Gastrocnemius medialis (tissue), 4 donors: ENCODE data around the gene ARL5A. TPM values are rescaled to one million over a fixed set of nuclear protein-coding genes. Genes with fewer than 3 reads are reported as not detected.
"Not testable (repeated sequence)": the region's sequence is repeated elsewhere in the genome, so short reads cannot be mapped to it uniquely, and the experiment has no call there.

ENCODE experiments used
- ATAC-seq, 2 donors: fragments of 150-250 bp; one replicate each; pipeline ENCODE4 v1.9.1; 2016
- DNase-seq, 2 donors: peaks; one replicate each; pipeline ENCODE4 v3.0.0-alpha.2; 2019
- H3K27ac ChIP-seq, 4 donors: fragments of 200-600 bp; sonication (generic); 1 replicate in 1 of 4; 2 replicates in 3 of 4; pipeline ENCODE4 v1.5.1; 2016 to 2018; ENCODE audit warnings: mild to moderate bottlenecking in 2 of 4, moderate library complexity in 1 of 4
- H3K27me3 ChIP-seq, 3 donors: fragments of 200-600 bp; sonication (generic) in 2 of 3; 1 replicate in 1 of 3; 2 replicates in 2 of 3; pipeline versions ENCODE4 v1.5.1 to v1.6.0; 2016 to 2019; ENCODE audit warnings: mild to moderate bottlenecking in 1 of 3, moderate library complexity in 1 of 3
- H3K36me3 ChIP-seq, 2 donors: fragments of 200-600 bp; sonication (generic) in 1 of 2; one replicate each; pipeline ENCODE4 v1.5.1; 2017 to 2018
- H3K4me1 ChIP-seq, 2 donors: fragments of 200-600 bp; sonication (generic) in 1 of 2; one replicate each; pipeline ENCODE4 v1.5.1; 2016 to 2017; ENCODE audit warnings: mild to moderate bottlenecking in 2 of 2
- H3K4me3 ChIP-seq, 4 donors: fragments of 200-600 bp; sonication (generic) in 3 of 4; 1 replicate in 1 of 4; 2 replicates in 3 of 4; pipeline ENCODE4 v1.5.1; 2016 to 2019; ENCODE audit warnings: mild to moderate bottlenecking in 2 of 4
- H3K9me3 ChIP-seq, 3 donors: fragments of 200-600 bp; sonication (generic) in 2 of 3; 1 replicate in 1 of 3; 2 replicates in 2 of 3; pipeline ENCODE4 v1.5.1; 2016 to 2019
- CTCF ChIP-seq, 5 experiments: fragments of 450-650 bp in 3 of 5; fragments of 200-600 bp in 2 of 5; sonication (generic) in 2 of 5; IDR thresholded peaks in 4 of 5; conservative IDR thresholded peaks in 1 of 5; 1 replicate in 4 of 5; 2 replicates in 1 of 5; pipeline ENCODE4 v1.5.1; 2016 to 2019; ENCODE audit warnings: antibody characterized with exemption in 5 of 5, mild to moderate bottlenecking in 3 of 5, moderate library complexity in 3 of 5
- POLR2A ChIP-seq, 2 donors: fragments of 450-650 bp; IDR thresholded peaks; one replicate each; pipeline ENCODE4 v1.6.1; 2017; ENCODE audit warnings: antibody characterized with exemption in 2 of 2, mild to moderate bottlenecking in 2 of 2, moderate library complexity in 2 of 2
- in situ Hi-C, 4 donors: fragments of 200-750 bp; cut with MboI; loops; one replicate each; pipeline versions ENCODE4 v1.15.0 to v1.8.0; 2017; ENCODE audit warnings: low sequenced_read_pairs in 4 of 4
- intact Hi-C: fragments of 100-400 bp; cut with DNase I; formaldehyde crosslinking; loops from one replicate; pipeline ENCODE4 v1.15.1; 2023; ENCODE audit warnings: low total_unique reads
- total RNA-seq, 4 donors: library from RNA; depleted of rRNA; stranded (reverse); fragments of >200 nt; gene quantifications; one replicate each; pipeline versions ENCODE4 v1.1.0 to v1.2.3, GENCODE V29; 2016

The ARL5A gene
- 10 to 100 TPM; 45.0 to 81.7 (median 60.6) TPM for total RNA-seq

GRCh38 chr2:151828143-151828889 is at the start of gene ARL5A:
TSS of gene ARL5A (minus strand) at chr2:151828421. CDS start at chr2:151828176, 245 bp downstream.
- H3K4me3 ChIP-seq = peak within 1 kb of the TSS; percentile 87 to 94 (median 90)
- peak; percentile 88 for ATAC-seq
- peak in 1 of 5 experiments; percentile 5 for TF ChIP-seq CTCF (IDR thresholded peaks at IDR 0.05 in 4 of 5, conservative IDR thresholded peaks at IDR 0.05 in 1 of 5)
- peak; percentile 92 to 96 for TF ChIP-seq POLR2A (IDR thresholded peaks at IDR 0.05)
- H3K36me3 ChIP-seq = no peaks in the 10 kb centered on the region
- peak; percentile 93 to 95 for DNase-seq
- no peaks in the 10 kb centered on the region for H3K27me3 ChIP-seq
- intact Hi-C loops (loop anchor here (2.0 to 5.0 kb wide), 5 partner anchors 94 to 889 kb away; partner anchors contain the start of genes ARL6IP6, NEB and PRPF40A), in situ Hi-C loops (loop anchor here in 2 of 4 donors (25.0 kb wide), 2 partner anchors 184 to 884 kb away; partner anchors contain the start of genes ARL6IP6 (in 1 of the 2) and PRPF40A (in 1 of the 2))
- H3K9me3 ChIP-seq = no peaks in the 10 kb centered on the region
- peaks cover 46 to 49% of the 10 kb centered on the region in 2 donors for H3K4me1 ChIP-seq
- H3K27ac ChIP-seq = peak within 1 kb of the TSS; percentile 90 to 96 (median 95)

- intact Hi-C loops, DNase-seq, H3K4me3 ChIP-seq, H3K27ac ChIP-seq, in situ Hi-C loops, ATAC-seq, H3K27me3 ChIP-seq, H3K9me3 ChIP-seq, H3K36me3 ChIP-seq, H3K4me1 ChIP-seq: not testable (repeated sequence)
These were observed 47.4 kb upstream of the ARL5A start for GRCh38 chr2:151875631-151876030.

- Histone ChIP-seq H3K4me3 (no peak overlapping the region), H3K27me3 (no peaks in the 10 kb centered on the region), H3K36me3 (no peaks in the 10 kb centered on the region), H3K9me3 (no peaks in the 10 kb centered on the region), H3K4me1 (no peaks in the 10 kb centered on the region), H3K27ac (no peak overlapping the region)
- in situ Hi-C loops = no loop called here
- ATAC-seq = no peak
- intact Hi-C loops = no loop called here
- no peak for DNase-seq
- TF ChIP-seq CTCF (IDR thresholded peaks at IDR 0.05 in 4 of 5, conservative IDR thresholded peaks at IDR 0.05 in 1 of 5) (no peak), POLR2A (IDR thresholded peaks at IDR 0.05) (no peak)
These were observed 44.2 kb upstream of the ARL5A start for GRCh38 chr2:151872463-151872862.

- Histone ChIP-seq H3K27ac (no peak overlapping the region), H3K9me3 (no peaks in the 10 kb centered on the region), H3K4me3 (no peak overlapping the region), H3K27me3 (no peaks in the 10 kb centered on the region), H3K4me1 (no peaks in the 10 kb centered on the region), H3K36me3 (no peaks in the 10 kb centered on the region)
- ATAC-seq (no peak), DNase-seq (no peak)
- intact Hi-C loops (no loop called here), in situ Hi-C loops (no loop called here)
- TF ChIP-seq POLR2A (IDR thresholded peaks at IDR 0.05) = no peak
- no peak for TF ChIP-seq CTCF (IDR thresholded peaks at IDR 0.05 in 4 of 5, conservative IDR thresholded peaks at IDR 0.05 in 1 of 5)
These were observed 41.1 kb upstream of the ARL5A start for GRCh38 chr2:151869291-151869690.

GRCh38 chr2:151862700-151863099 is 34.5 kb upstream of the ARL5A start:
- Histone ChIP-seq H3K27ac (no peak overlapping the region), H3K4me1 (no peaks in the 10 kb centered on the region), H3K9me3 (no peaks in the 10 kb centered on the region), H3K27me3 (no peaks in the 10 kb centered on the region), H3K36me3 (no peaks in the 10 kb centered on the region), H3K4me3 (no peak overlapping the region)
- DNase-seq = no peak
- TF ChIP-seq CTCF (IDR thresholded peaks at IDR 0.05 in 4 of 5, conservative IDR thresholded peaks at IDR 0.05 in 1 of 5) (no peak), POLR2A (IDR thresholded peaks at IDR 0.05) (no peak)
- intact Hi-C loops (no loop called here), in situ Hi-C loops (no loop called here)
- no peak for ATAC-seq
